T-helper 2 cell treated with Interferon-gamma antibody and Interleukin-4, amounts not matched to agents 100 ng/mL and 5 ng/mL, for 36 hours (primary cell): Measurements from ENCODE around the gene EMX1. TPM values are rescaled to one million over a fixed set of nuclear protein-coding genes. Genes with fewer than 3 reads are reported as not detected.

Experiments used
- intact Hi-C: fragments of 100-400 bp; cut with micrococcal nuclease; formaldehyde crosslinking; loops from one replicate; pipeline ENCODE4 v1.15.1; 2023
- total RNA-seq: library from RNA; stranded (reverse); gene quantifications from 2 replicates; pipeline ENCODE4 v1.2.3, GENCODE V29; 2022

Gene EMX1
- total RNA-seq, 1 donor from 2014 or later: not detected

- intact Hi-C loops: loop anchor here (10.0 kb wide), 1 partner anchor 429 kb away; the partner anchor contains the start of gene ALMS1
Measured at GRCh38 chr2:72956050-72956395, 38.7 kb downstream of the EMX1 start.

GRCh38 chr2:72956936-72957335, 39.6 kb downstream of the EMX1 start:
- intact Hi-C loops: loop anchor here (10.0 kb wide), 1 partner anchor 428 kb away; the partner anchor contains the start of gene ALMS1

GRCh38 chr2:72958542-72959385, 41.4 kb downstream of the EMX1 start:
- intact Hi-C loops: loop anchor here (10.0 kb wide), 1 partner anchor 426 kb away; the partner anchor contains the start of gene ALMS1

GRCh38 chr2:72959554-72959953, 42.2 kb downstream of the EMX1 start:
- intact Hi-C loops: loop anchor here (10.0 kb wide), 1 partner anchor 425 kb away; the partner anchor contains the start of gene ALMS1

GRCh38 chr2:72959995-72960981, 43.0 kb downstream of the EMX1 start:
- intact Hi-C loops: loop anchor here (10.0 kb wide), 1 partner anchor 425 kb away; the partner anchor contains the start of gene ALMS1

GRCh38 chr2:72961036-72961720, 43.9 kb downstream of the EMX1 start:
- intact Hi-C loops: no loop called here

GRCh38 chr2:72961853-72962468, 44.6 kb downstream of the EMX1 start:
- intact Hi-C loops: no loop called here

- intact Hi-C loops: no loop called here
Measured at GRCh38 chr2:72962911-72963310, 45.6 kb downstream of the EMX1 start.

GRCh38 chr2:72963423-72964145, 46.3 kb downstream of the EMX1 start:
- intact Hi-C loops: no loop called here

- intact Hi-C loops: no loop called here
Measured at GRCh38 chr2:72964146-72964525, 46.8 kb downstream of the EMX1 start.

- intact Hi-C loops: no loop called here
Measured at GRCh38 chr2:72965016-72965415, 47.7 kb downstream of the EMX1 start.

GRCh38 chr2:72965770-72966450, 48.6 kb downstream of the EMX1 start:
- intact Hi-C loops: no loop called here

GRCh38 chr2:72968286-72968685, 51.0 kb downstream of the EMX1 start:
- intact Hi-C loops: no loop called here

GRCh38 chr2:72969706-72970105, 52.4 kb downstream of the EMX1 start:
- intact Hi-C loops: no loop called here

GRCh38 chr2:72971036-72971435, 53.7 kb downstream of the EMX1 start:
- intact Hi-C loops: no loop called here

GRCh38 chr2:72972352-72973136, 55.2 kb downstream of the EMX1 start:
- intact Hi-C loops: no loop called here

GRCh38 chr2:72973137-72973535, 55.8 kb downstream of the EMX1 start:
- intact Hi-C loops: no loop called here

- intact Hi-C loops: no loop called here
Measured at GRCh38 chr2:72973566-72974435, 56.5 kb downstream of the EMX1 start.
